Activated CD4-positive, alpha-beta T cell treated with anti-CD3 and anti-CD28 coated beads, Interleukin-10, Interleukin-2, amounts not matched to agents 100 ng/mL and 50 ng/mL, durations not matched to agents 16 hours and 8 hours (primary cell): ENCODE measurements around the gene MINK1.
A peak's percentile ranks its signal among the peaks of the same experiment; 100 is the strongest.
"Not testable (repeated sequence)": the region's sequence is repeated elsewhere in the genome, so short reads cannot be mapped to it uniquely, and the experiment has no call there.

Experiments used
- DNase-seq: peaks from one replicate; pipeline ENCODE4 v3.0.0-alpha.2; 2020

The MINK1 gene

GRCh38 chr17:4812690-4813089 lies 20.4 kb upstream of the MINK1 start:
- no peak for DNase-seq

- DNase-seq = no peak
Observed at GRCh38 chr17:4815043-4815675, 18.0 kb upstream of the MINK1 start.

- no peak for DNase-seq
Observed at GRCh38 chr17:4816826-4817225, 16.3 kb upstream of the MINK1 start.

- no peak for DNase-seq
Observed at GRCh38 chr17:4818276-4818675, 14.9 kb upstream of the MINK1 start.

DNA sequence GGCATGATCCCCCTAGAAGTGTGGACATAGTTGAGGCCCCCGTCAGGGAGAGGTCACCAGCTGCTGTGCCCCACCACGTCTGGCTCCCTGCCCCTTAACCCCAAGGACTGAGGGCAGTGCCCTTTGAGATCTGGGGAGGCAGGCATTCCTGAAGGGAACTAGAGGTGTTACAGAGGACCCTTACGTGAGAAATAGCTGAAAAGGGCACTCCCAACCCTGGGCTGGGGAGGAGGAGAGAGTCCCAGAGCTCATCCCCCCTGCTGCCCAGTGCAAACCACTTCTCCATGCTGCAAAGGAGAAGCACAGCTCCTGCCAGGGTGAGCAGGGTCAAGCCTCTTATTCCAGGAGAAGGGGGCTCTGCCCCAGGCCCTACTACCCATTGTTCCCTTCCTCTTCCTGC lies 10.3 kb upstream of the MINK1 start:
- no peak for DNase-seq

- no peak for DNase-seq
Observed at GRCh38 chr17:4823373-4824089, 9.6 kb upstream of the MINK1 start.

GRCh38 chr17:4827399-4827798 lies 5.7 kb upstream of the MINK1 start:
- no peak for DNase-seq

- DNase-seq = not testable (repeated sequence)
Observed at GRCh38 chr17:4832829-4833177, 337 bp upstream of the MINK1 start.

- DNase-seq = peak; percentile 7
Observed at GRCh38 chr17:4833941-4834680, 971 bp downstream of the MINK1 start.

GRCh38 chr17:4834681-4835020 lies 1.5 kb downstream of the MINK1 start:
- DNase-seq = no peak

- no peak for DNase-seq
Observed at GRCh38 chr17:4836221-4836620, 3.1 kb downstream of the MINK1 start.

DNA sequence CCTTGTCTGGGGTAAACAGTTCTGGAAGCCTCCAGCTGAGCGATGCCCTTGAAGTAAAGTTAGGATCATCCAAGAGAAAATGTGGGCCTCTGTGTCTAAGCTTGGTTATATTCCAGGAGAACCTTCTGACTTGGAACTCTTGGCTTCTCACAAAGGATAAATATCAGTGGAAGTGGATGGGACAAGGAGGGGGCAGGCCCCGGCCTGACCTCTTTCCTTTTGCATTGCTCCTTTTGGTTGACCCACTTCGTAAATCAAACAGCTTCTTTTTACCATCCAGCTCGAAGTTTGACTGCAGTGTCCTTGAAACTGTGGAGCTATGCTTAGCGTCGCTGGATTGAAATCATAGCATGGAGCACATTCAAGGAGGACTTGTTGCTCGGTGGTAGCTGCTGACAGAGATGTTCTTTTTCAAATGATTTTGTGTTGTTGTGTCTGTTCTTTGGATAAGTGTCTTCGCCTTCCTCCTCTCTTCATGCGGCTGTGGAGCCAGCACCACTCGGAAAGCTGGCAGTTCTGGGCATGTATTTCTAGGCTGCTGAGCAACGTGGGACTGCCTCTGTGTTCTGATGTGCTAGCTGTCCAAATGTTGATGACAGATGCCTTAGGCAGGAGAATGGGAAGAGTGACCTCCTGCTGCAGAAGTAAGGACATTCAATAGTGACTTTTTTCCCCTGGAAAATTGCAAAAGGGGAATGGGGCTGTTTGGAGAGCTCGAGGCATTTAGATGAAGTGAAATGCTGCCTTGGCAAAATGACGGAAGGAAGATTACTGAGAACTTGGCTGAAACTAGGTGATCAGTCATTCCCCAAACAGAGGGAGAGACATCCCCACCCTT lies 4.5 kb downstream of the MINK1 start:
- no peak for DNase-seq

DNA sequence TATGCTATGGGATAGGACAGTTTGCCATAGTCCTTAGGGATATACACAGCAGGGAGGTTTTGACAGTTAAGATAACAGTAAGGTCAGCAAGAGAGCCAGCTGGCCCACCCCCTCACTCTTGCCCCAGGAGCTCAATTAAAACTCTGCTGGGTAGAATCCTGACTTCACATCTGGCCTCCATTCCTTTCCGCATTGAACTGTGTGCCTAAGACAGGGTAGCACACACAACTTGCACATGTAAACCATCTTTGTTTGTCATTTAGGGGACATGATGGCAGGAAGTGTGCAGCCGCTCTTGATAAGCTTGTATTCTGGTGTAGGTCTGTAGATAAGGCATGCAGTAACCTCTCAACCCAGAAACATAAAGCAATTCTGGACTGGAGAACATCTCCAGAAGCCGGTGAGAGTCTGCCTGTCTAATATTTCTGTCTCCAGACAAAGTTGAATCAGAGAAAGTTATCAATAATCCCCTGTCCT lies 5.2 kb downstream of the MINK1 start:
- no peak for DNase-seq

DNA sequence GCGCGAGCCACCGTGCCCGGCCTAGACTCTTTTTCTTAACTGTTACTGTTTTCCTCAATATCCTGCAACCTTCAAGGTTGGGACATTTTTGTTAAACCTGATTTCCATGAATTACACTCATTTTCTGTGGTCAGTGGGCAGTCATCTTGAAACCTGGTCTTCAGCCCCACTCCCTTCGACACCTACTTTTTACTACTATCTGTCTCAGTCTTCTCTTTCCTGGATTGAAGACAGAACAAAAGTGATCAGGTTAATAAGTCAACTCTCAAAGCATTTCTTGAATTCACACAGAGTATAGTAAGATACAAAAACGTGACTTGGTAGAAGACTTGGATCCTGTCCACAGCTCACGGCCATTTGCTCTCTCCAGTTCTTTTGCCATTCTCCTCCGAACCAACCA lies 6.1 kb downstream of the MINK1 start:
- no peak for DNase-seq

- DNase-seq = no peak
Observed at GRCh38 chr17:4839965-4840892, 7.1 kb downstream of the MINK1 start.

GRCh38 chr17:4840893-4841242 lies 7.7 kb downstream of the MINK1 start:
- no peak for DNase-seq

GRCh38 chr17:4842376-4842775 lies 9.2 kb downstream of the MINK1 start:
- DNase-seq = no peak

DNA sequence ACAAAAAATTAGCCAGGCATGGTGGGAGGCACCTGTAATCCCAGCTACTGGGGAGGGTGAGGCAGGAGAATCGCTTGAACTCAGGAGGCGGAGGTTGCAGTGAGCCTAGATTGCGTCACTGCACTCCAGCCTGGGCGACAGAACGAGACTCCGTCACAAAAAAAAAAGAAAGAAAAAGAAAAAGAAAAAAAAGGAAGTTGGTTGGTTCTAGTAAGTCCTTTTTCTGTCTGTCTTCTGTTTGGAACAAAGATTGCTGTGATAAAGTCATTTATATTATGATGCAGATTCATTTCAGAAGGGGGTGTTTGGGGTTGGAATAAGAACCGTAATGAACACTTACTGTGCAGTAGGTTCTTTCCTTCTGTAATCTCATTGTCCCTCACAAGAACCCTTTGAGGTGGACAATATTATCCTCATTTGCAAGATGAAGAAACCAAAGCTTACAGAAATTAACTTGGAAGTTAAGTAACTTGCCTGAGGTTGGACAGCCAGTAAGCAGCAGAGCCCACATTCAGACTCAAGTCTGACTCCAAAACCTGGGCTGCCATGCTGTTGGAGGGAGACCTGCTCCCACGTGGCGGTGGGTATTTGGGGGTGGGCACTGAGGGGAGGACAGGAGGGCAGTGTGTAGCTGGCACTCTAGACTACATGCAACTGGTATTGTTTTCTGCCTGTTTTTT lies 10.3 kb downstream of the MINK1 start:
- DNase-seq = no peak

- no peak for DNase-seq
Observed at GRCh38 chr17:4845118-4845517, 12.0 kb downstream of the MINK1 start.

DNA sequence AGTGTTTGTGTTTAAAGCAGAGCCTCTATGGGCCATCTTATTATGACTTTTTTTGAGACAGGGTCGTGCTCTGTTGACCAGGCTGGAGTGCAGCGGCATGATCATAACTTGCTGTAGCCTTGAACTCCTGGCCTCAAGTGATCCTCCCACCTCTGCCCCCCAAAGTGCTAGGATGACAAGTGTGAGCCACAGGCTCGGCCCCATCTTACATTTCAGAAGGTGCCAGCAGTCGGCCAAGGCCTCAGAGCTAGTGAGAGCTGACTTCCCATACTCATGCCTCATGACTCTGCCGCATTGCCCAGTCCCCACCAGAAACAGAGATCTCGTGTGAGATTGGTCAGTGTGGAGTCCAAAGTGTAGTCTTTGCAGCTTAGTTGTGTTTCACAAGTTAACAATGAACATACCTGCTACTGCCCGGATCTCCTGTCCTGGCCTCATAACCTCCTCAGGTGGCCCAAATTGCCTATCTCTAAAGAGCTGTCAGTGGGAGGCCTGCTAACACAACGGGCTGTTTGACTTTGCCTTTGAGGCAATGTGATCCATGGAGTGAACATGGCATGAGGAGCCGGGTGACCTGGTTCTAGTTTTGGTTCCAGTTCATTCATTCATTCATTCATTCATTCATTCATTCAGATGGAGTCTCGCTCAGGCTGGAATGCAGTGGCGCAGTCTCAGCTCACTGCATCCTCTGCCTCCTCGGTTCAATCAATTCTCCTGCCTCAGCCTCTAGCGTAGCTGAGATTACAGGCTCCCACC lies 13.7 kb downstream of the MINK1 start:
- no peak for DNase-seq

DNA sequence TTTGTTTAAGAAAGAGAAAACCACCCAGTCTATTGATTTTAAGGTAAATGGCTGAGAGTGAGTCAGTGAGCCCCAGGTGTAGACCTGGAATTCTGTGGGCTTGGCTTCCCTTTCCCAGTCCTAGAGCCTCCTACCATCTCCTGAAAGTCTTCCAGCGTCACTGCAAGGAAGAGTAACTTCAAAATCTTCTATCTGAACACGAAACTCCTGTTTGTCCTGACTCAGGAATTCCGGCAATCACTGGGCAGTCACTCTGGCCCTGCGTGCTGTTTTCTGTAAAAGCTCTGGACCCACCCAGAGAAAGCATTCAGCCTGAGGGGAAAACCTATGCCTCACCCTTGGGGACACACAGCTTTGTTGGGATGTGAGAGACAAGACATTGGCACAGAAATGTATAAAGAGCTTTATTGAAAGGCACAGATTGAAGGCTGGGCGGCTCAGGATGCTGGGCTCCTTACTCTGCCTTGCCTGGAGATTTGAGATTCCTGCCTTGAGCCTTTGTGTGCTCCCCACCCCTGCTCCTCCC lies 15.9 kb downstream of the MINK1 start:
- DNase-seq = no peak
